ENCODE measurements around the gene SCARB1.
"Not testable (repeated sequence)": the region's sequence is repeated elsewhere in the genome, so short reads cannot be mapped to it uniquely, and the experiment has no call there.

DNA sequence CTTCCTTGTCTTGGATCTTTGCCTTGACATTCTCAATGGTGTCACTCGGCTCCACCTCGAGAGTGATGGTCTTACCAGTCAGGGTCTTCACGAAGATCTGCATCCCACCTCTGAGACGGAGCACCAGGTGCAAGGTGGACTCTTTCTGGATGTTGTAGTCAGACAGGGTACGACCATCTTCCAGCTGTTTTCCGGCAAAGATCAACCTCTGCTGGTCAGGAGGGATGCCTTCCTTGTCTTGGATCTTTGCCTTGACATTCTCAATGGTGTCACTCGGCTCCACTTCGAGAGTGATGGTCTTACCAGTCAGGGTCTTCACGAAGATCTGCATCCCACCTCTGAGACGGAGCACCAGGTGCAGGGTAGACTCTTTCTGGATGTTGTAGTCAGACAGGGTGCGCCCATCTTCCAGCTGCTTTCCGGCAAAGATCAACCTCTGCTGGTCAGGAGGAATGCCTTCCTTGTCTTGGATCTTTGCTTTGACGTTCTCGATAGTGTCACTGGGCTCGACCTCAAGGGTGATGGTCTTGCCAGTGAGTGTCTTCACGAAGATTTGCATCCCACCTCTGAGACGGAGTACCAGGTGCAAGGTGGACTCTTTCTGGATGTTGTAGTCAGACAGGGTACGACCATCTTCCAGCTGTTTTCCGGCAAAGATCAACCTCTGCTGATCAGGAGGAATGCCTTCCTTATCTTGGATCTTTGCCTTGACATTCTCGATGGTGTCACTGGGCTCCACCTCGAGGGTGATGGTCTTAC lies 49.0 kb upstream of the SCARB1 start:
- TF ChIP-seq, protein P1, sequence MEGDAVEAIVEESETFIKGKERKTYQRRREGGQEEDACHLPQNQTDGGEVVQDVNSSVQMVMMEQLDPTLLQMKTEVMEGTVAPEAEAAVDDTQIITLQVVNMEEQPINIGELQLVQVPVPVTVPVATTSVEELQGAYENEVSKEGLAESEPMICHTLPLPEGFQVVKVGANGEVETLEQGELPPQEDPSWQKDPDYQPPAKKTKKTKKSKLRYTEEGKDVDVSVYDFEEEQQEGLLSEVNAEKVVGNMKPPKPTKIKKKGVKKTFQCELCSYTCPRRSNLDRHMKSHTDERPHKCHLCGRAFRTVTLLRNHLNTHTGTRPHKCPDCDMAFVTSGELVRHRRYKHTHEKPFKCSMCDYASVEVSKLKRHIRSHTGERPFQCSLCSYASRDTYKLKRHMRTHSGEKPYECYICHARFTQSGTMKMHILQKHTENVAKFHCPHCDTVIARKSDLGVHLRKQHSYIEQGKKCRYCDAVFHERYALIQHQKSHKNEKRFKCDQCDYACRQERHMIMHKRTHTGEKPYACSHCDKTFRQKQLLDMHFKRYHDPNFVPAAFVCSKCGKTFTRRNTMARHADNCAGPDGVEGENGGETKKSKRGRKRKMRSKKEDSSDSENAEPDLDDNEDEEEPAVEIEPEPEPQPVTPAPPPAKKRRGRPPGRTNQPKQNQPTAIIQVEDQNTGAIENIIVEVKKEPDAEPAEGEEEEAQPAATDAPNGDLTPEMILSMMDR (IDR thresholded peaks at IDR 0.05; ENCODE audit: insufficient read depth, low read depth, low read length): not testable (repeated sequence)
- TF ChIP-seq EZH2 (IDR thresholded peaks at IDR 0.05; ENCODE audit: insufficient read depth, low read length): not testable (repeated sequence)

All from astrocyte (in vitro differentiated cells and primary cell).